HL-60/S4 treated with phorbol 12-myristate 13-acetate at 8.2 ng/mL for 4 days and 3 days (cell line): ENCODE measurements around the gene ZYG11B.
"Not testable (repeated sequence)": the region's sequence is repeated elsewhere in the genome, so short reads cannot be mapped to it uniquely, and the experiment has no call there.

Experiments
- in situ Hi-C: fragments of 300-500 bp; cut with MboI; formaldehyde crosslinking; loops from 2 replicates; pipeline ENCODE4 v1.15.0; 2022; ENCODE audit warnings: low sequenced_read_pairs

Gene ZYG11B

DNA sequence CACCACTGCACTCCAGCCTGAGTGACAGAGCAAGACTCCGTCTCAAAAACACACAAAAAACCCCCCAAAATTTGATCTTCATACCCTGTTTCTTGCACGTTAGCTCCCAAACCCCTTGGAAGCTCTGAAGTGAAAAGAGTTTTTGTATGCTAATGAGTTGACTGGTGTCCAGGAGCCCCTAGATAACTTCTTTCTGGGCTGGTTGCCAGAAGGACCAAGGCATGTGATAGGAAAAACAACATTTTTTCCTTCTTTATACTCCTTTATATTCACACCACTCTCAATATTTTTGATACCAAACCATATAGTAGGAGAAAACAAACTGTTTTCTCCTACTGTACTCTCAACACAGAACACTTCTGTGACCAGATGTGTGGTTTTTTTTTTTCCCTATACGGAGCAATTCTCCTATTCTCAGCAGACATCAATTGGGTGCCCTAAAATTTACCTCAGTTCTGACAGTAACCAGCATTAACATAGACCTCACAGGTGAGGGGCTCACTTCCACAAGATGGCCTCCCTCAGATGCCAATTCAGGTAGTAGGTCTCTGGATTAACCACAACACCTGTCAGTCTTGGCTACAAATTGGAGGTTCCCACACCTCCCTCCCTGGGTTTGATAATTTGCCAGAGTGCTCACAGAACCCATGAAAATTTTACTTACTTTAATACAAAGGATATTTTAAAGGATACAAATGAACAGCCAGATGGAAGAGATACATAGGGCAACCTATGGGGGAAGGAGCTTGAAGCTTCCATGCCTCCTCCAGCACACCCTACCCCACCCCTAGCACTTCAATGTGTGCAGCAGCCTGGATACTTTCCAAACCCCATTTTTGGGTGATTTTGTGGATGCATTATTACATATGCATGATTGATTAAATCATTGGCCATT lies 25.6 kb downstream of the ZYG11B start:
- in situ Hi-C loops: no loop called here

DNA sequence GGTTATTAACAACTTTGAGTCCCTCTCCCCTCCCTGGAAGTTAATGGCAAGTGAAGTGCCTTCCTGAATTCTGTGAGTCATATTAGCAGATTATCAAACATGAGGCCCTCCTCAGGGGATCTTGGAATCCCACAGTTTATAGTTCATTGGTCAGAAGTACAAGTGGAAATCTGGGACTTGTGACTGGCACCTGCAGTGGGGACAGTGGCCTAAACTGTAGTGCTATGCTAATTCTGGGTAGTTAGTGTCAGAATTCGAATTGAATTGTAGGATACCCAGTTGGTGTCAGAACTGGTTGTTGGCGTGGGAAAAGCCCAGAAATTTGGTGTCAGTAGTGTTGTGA lies 26.2 kb downstream of the ZYG11B start:
- in situ Hi-C loops: no loop called here

DNA sequence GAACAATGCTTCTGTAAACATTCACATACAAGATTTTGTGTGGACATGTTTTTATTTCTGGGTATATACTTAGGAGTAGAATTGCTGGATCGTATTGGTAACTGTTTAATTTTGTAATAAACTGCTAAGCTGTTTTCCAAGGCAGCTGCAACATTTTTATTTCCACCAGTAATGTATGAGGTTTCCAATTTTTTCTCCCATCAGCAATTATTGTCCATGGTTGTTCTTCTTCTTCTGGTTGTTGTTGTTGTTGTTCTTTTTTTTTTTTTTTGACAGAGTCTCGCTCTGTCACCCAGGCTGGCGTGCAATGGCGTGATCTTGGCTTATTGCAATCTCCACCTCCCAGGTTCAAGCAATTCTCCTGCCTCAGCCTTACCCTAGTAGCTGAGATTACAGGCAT lies 26.9 kb downstream of the ZYG11B start:
- in situ Hi-C loops: no loop called here

DNA sequence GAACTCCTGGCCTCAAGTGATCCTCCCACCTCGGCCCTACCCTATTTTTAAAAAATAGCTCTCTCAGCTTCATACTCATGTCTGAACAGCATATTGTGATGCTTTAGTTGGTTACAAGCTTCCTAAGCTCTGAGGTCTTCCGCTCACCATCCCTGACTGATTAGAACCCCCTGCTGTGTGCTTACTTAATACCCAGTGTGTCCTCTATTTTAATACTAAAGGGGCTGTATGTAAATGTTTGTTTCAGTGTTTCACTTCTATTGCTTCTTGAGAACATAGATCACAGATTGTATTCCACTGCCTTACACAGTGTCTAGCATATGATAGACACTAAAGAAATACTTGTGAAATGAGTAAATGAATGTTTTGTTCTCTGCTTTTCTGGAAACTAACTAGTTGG lies 29.8 kb downstream of the ZYG11B start:
- in situ Hi-C loops: no loop called here

DNA sequence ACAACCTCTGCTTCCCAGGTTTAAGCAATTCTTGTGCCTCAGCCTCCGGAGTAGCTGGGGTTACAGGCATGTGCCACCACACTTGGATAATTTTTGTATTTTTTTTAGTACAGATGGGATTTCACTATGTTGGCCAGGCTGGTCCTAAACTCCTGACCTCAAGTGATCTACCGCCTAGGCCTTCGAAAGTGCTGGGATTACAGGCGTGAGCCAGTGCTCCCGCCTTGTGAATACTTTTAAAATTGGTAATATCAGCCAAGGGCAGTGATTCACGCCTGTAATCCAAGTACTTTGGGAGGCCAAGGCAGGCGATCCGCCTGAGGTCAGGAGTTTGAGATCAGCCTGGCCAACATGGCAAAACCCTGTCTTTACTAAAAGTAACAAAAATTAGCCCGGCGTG lies 33.7 kb downstream of the ZYG11B start:
- in situ Hi-C loops: no loop called here

DNA sequence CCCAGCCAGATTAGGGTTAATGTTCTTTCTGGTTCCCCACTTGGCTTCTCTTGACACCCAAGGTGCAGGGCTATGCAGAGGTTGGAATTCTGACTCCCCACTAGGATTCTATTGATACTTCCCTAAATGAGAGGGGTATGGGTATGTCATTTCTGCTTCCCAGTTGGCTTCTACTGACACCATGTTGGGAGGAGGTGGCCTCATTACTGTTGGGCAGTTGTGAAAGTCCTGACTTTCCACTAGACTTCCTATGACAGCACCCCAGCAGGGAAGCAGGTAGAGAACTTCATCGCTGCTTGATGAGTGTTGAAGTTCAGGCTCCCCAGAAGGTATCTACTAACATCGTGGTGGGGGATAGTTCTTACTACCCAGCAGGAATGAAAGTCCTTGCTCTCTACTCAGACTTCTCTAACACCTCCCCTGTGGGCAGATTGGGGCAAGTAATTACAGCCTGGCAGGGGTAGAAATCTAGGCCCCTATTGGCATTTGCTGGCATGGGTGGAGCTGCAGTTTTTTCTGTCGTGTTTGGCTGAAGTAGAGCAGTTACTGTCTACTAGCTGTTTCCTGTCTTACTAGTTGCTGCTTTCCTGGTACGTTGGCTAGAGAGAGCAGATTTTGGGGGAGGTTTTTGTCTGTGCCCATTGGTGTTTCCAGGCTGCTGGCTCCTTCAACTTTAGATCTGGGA lies 41.5 kb downstream of the ZYG11B start:
- in situ Hi-C loops: no loop called here

DNA sequence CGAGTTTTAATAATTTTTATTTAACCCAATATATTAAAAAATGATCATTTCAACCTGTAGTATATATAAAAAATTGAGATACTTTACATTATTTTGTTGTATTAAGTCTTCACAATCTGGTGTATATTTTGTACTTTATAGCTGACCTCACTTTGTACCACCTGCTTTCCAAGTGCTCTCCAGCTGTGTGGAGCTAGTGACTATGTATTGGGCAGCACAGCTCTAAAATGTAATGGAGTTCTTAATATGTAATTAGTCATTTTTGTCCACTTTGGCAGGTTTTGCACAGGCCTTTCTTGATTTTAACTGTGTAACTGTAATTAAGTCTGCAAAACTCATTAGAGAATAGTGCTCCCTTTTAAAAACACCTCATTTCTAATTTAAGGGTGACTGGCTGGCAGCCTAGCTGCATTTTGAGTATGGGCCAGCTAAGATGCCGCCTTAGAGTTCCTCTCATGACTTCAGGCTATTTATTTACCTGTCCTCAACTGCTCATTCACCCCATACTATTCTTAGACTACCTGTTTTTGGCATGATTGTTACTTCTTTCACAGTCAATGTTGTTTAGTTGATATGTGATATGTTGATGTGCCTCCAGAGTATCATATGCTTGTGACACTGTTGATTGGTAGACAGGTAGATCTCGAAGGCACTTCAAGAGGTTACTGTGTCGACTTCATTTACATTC lies 43.2 kb downstream of the ZYG11B start:
- in situ Hi-C loops: no loop called here

DNA sequence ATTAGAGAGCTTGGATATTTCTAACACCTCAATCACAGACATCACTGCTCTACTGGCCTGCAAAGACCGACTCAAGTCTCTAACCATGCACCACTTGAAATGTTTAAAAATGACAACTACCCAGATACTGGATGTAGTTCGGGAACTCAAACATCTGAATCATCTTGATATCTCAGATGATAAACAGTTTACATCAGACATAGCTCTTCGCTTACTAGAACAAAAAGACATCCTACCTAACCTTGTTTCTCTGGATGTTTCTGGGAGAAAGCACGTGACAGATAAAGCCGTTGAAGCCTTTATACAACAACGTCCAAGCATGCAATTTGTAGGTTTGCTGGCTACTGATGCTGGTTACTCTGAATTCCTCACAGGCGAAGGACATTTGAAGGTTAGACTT lies 45.1 kb downstream of the ZYG11B start:
- in situ Hi-C loops: no loop called here

DNA sequence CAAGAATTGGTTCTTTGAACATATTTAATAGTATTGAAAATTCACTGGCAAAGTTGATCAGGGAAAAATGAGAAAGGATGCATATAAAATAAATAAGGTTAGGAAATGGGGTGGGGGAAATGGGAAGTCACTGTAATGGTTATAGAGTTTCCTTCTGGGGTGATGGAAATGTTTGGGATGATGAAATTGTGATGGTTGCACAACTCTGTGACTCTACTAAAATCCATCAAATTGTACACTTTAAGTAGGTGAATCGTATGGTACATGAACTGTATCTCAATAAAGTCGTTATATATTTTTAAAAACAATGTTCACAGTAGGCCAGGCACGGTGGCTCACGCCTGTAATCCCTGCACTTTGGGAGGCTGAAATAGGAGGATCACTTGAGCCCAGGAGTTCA lies 59.9 kb downstream of the ZYG11B start:
- in situ Hi-C loops: no loop called here

DNA sequence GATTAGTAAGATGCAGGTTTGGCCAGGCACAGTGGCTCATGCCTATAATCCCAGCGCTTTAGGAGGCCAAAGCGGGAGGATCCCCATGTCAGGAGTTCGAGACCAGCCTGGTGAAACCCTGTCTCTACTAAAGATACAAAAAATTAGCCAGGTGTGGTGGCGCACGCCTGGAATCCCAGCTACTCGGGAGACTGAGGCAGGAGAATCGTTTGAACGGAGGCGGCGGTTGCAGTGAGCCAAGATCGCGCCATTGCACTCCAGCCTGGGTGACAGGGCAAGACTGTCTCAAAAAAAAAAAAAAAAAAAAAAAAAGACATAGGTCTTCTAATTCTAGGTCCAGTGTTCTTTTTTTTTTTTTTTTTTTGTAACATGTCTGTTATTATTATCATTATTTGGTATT lies 64.2 kb downstream of the ZYG11B start:
- in situ Hi-C loops: not testable (repeated sequence)

DNA sequence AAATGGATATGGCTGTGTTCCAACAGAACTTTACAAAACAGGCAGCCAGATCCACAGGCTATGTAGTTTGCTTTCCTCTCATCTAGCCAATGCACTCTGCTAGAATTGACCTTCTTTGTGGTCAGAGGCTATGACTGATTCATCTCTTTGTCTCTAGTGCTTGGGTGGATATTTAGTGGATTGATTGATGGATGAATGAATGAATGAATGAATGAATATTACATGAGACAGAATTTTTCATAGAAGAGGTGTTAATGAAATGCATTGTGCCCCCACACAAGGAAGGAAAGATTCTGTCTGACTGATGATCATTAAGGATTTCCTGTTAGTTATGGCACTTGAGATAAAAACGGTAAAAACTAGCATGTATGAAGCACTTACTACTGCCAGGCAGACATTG lies 65.8 kb downstream of the ZYG11B start:
- in situ Hi-C loops: no loop called here

DNA sequence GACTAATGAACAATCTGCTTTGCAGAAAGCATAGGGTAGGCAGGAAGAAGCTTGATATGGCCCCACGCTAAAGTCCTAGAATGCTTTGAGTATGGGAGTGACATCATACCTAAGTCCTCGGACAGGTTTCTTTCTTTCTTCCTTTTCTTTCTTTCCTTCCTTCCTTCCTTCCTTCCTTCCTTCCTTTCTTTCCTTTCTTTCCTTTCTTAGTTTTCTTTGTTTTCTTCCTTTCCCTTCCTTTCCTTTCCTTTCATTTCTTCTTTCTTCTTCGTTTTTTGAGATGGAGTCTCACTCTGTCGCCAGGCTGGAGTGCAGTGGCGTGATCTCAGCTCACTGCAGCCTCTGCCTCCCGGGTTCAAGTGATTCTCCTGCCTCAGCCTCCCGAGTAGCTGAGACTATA lies 67.5 kb downstream of the ZYG11B start:
- in situ Hi-C loops: not testable (repeated sequence)

DNA sequence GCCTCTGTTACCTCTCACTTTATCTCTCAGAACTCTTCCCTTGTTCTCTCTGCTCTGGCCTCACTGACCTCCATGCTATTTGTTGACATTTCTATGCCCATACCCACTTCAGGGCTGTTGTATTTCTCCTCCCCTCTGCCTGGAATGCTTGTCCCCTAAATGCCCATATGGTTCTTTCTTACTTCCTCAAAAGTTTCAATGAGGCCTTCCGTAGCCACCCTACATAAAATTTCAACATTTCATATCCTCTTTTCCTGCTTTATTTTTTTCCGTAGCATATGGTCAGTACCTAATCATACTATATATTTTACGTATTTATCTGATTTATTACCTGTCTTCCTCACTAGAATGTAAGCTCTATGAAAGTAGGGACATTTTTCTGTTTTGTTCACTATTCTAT lies 69.2 kb downstream of the ZYG11B start:
- in situ Hi-C loops: no loop called here

DNA sequence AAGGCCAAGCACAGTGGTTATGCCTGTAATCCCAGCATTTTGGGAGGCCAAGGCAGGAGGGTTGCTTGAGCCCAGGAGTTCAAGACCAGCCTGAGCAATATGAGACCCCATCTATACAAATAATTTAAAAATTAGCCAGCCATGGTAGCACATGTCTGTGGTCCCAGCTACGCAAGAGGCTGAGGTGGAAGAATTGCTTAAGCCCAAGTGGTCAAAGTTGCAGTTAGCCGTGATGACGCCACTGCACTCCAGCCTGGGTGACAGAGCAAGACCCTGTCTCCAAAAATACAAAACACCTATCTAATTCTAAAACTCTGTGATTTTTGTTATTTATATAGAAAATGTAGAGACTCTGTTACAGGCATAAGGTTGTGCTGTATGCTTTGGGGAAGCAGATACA lies 72.1 kb downstream of the ZYG11B start:
- in situ Hi-C loops: no loop called here

DNA sequence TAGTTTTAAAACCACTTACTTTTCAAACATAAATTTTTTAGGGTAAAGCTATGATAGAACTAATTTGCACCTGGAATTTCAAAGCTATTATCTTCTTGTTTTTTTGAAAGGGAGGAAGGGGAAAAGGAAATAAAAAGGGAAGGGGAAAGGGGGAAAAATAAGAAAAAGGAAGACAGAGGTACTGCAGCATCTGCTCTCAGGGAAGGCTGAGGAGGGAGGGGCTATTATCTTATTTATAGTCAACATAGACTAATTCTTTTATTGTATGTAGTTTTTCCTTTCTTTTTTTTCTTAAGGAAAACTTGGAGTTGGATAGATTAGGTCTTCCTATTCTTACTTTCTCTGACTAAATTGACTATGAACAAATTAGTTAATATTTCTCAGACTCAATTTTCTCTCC lies 74.8 kb downstream of the ZYG11B start:
- in situ Hi-C loops: no loop called here

DNA sequence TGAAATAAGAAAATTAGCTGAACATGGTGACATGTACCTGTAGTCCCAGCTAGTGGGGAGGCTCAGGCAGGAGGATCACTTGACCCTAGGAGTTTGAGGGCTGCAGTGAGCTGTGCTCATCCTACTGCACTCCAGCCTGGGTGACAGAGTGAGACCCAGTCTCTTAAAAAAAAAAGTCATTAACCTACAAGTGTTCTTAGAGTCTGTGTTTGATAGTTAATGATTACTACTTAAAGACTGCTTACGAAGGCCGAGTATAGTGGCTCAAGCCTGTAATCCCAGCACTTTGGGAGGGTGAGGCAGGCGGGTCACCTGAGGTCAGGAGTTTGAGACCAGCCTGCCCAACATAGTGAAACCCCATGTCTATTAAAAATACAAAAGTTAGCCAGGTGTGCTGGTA lies 77.8 kb downstream of the ZYG11B start:
- in situ Hi-C loops: not testable (repeated sequence)

DNA sequence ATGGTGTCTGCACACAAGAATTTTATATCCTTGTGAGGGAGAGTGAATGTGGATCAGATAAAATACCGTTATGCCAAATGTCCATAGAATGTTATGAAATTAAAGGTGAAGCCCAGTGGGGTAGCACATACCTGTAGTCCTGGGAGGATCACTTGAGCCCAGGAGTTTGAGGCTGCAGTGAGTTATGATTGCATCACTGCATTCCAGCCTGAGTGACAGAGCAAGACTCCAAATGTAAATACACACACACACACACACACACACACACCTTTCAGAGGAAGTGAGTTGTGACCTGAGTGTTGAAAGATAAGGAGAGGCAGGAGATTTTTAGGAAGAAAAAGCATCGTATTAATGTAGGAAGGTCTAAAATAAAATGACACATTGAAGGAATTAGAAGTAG lies 88.2 kb downstream of the ZYG11B start:
- in situ Hi-C loops: no loop called here

DNA sequence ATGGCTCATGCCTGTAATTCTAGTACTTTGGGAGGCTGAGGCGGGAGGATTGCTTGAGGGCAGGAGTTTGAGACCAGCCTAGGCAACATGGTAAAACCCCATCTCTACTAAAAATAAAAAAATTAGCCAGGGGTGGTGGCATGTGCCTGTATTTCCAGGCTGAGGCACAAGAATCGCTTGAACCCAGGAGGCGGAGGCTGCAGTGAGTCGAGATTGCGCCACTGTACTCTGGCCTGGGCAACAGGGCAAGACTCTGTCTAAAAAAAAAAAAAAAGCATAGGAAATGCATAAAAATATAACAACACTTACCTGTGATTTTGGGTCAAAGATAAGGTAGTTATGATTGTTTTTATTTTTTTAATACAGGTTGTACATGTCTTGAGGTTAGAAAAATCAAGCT lies 94.6 kb downstream of the ZYG11B start:
- in situ Hi-C loops: not testable (repeated sequence)

DNA sequence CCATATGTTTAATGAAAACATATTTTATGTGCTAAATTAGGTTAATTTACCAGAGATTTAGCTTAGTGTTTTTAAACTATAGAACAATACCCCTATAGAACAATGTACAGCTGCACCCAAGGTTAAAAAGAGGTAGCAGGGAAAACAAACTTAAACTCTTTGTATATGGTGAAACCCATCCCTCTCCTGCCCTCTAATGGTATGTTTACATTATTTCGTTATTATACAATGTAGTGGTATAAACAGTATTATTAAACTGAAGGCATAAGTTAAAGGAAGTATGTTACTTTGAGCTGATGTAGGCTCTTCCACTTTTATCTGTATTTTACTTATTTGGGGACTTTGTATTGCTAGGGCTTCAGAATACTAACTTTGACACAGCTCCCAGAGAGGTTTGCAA lies 99.6 kb downstream of the ZYG11B start:
- in situ Hi-C loops: no loop called here

DNA sequence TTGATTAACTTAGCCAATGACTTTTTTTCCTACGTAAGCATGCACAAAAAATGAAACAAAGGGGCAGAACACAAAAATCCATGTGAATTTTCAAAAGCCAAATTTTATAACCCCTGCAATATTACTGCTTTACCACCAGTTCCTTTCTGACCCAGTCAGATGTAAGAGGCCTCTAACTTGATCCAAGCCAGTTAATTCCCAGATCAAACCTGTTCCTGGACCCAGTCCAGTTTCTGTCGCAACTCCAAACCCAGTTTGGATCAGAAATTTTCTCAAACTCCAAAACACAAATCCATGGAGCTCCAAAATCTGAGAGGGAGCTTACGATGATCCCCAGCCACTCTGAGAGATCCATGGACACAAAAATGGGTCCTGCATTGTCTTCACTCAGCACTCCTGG lies 108.5 kb downstream of the ZYG11B start:
- in situ Hi-C loops: no loop called here

DNA sequence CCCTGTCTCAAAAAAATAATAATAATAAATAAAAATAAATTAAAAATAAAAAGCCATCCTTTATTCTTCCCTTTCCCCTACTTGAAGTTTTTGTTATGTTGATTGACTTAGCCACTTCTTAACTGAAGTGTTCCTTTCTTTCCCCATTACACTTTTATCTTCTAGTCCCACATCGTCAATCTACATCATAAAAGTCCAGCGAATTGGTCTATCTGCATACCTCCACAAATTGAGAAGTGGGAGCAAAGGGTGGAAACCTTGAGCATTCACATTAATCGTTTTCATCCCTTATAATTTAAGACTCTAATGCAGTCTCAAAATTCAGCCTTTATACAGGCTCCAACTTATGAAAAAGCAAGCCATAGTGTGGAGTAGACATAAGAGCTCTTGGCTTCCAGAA lies 109.8 kb downstream of the ZYG11B start:
- in situ Hi-C loops: no loop called here

DNA sequence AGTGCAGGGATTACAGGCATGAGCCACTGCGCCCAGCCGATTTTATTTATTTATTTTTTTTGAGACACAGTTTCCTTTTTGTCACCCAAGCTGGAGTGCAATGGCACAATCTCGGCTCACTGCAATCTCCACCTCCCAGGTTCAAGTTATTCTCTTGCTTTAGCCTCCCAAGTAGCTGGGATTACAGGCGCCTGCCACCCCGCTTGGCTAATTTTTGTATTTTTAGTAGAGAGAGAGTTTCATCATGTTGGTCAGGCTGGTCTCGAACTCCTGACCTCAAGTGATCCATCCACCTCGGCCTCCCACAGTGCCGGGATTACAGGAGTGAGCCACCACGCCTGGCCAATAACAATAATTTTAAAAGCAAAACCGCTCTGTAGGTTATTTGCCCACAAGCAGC lies 112.9 kb downstream of the ZYG11B start:
- in situ Hi-C loops: not testable (repeated sequence)
